K562 (cell line): Measurements from ENCODE around the gene KDM4F. TPM values are rescaled to one million over a fixed set of nuclear protein-coding genes. Genes with fewer than 3 reads are reported as not detected.
A peak's percentile ranks its signal among the peaks of the same experiment; 100 is the strongest.

ENCODE experiments used
- CHAMP1 ChIP-seq: fragments of 450-650 bp; IDR thresholded peaks from 2 replicates; pipeline ENCODE4 v1.6.1; 2016; ENCODE audit warnings: mild to moderate bottlenecking
- DLX4 ChIP-seq: fragments of 250-450 bp; sonication (Bioruptor Pico); IDR thresholded peaks from 2 replicates; pipeline ENCODE4 v1.6.1; 2021; ENCODE audit warnings: mild to moderate bottlenecking
- GTF2E2 ChIP-seq: fragments of 200-800 bp; sonication (Bioruptor generic); IDR thresholded peaks from 2 replicates; pipeline ENCODE4 v1.6.1; 2016; ENCODE audit warnings: missing genetic modification characterization, missing compliant biosample characterization
- HDGF ChIP-seq: fragments of 450-650 bp; IDR thresholded peaks from 2 replicates; pipeline ENCODE4 v1.6.1; 2016
- HMGN3 ChIP-seq: IDR thresholded peaks from 2 replicates; pipeline ENCODE4 v1.6.1; 2011; ENCODE audit warnings: borderline replicate concordance, low read depth, mild to moderate bottlenecking, mixed read lengths, low read length; ENCODE audit not compliant: insufficient read length; ENCODE audit errors: extremely low read depth
- HNRNPL ChIP-seq: fragments of 200-400 bp; formaldehyde crosslinking; IDR thresholded peaks from 2 replicates; pipeline ENCODE4 v1.6.1; 2017; ENCODE audit warnings: low read depth, mild to moderate bottlenecking, low read length
- JUN ChIP-seq, 2 experiments: sonication (generic) in 1 of 2; formaldehyde crosslinking in 1 of 2; IDR thresholded peaks; 2 replicates each; pipeline versions ENCODE4 v1.6.1 to v1.8.0; 2012 to 2022; ENCODE audit warnings: borderline replicate concordance in 2 of 2, mild to moderate bottlenecking in 2 of 2, improper control_type of control experiment in 1 of 2, low read depth in 1 of 2, low read length in 1 of 2, missing genetic modification reagents in 1 of 2
- MAX ChIP-seq: sonication (generic); formaldehyde crosslinking; IDR thresholded peaks from 2 replicates; pipeline ENCODE4 v1.9.0; 2022; ENCODE audit warnings: mild to moderate bottlenecking, missing genetic modification reagents
- MTA2 ChIP-seq: fragments of 450-650 bp; IDR thresholded peaks from 2 replicates; pipeline ENCODE4 v1.6.1; 2016; ENCODE audit warnings: low read depth
- MTA3 ChIP-seq: fragments of 450-650 bp; formaldehyde crosslinking; IDR thresholded peaks from 2 replicates; pipeline ENCODE4 v1.6.1; 2017; ENCODE audit warnings: mild to moderate bottlenecking, borderline replicate concordance
- NFIC ChIP-seq: fragments of 450-650 bp; IDR thresholded peaks from 2 replicates; pipeline ENCODE4 v1.6.1; 2017; ENCODE audit warnings: mild to moderate bottlenecking, inconsistent platforms
- SAFB2 ChIP-seq: fragments of 200-400 bp; formaldehyde crosslinking; IDR thresholded peaks from 2 replicates; pipeline ENCODE4 v1.6.1; 2018; ENCODE audit warnings: borderline replicate concordance, low read length, low read depth, moderate library complexity; ENCODE audit not compliant: severe bottlenecking
- SIN3A ChIP-seq, 2 experiments: fragments of 150-350 bp in 1 of 2; IDR thresholded peaks; 2 replicates each; pipeline ENCODE4 v1.6.1; 2011 to 2016; ENCODE audit warnings: borderline replicate concordance in 2 of 2, low read depth in 2 of 2, low read length in 2 of 2, mild to moderate bottlenecking in 2 of 2, moderate library complexity in 2 of 2; ENCODE audit not compliant: control insufficient read depth in 1 of 2
- SMARCA4 ChIP-seq: fragments of 450-650 bp; IDR thresholded peaks from 2 replicates; pipeline ENCODE4 v1.6.1; 2016
- SPI1 ChIP-seq: IDR thresholded peaks from 2 replicates; pipeline ENCODE4 v1.6.1; 2011; ENCODE audit warnings: low read depth, low read length, control low read depth, borderline replicate concordance
- ZBTB2 ChIP-seq: fragments of 450-650 bp; IDR thresholded peaks from 2 replicates; pipeline ENCODE4 v1.6.1; 2016; ENCODE audit warnings: antibody characterized with exemption
- ZMIZ1 ChIP-seq, 2 experiments: fragments of 150-350 bp in 1 of 2; IDR thresholded peaks; 2 replicates each; pipeline ENCODE4 v1.6.1; 2012 to 2016; ENCODE audit warnings: low read depth in 2 of 2, low read length in 2 of 2, mild to moderate bottlenecking in 1 of 2, moderate library complexity in 1 of 2
- ZNF24 ChIP-seq: fragments of 450-650 bp; IDR thresholded peaks from 2 replicates; pipeline ENCODE4 v1.6.1; 2016
- ZNF785 ChIP-seq: fragments of 250-450 bp; sonication (Bioruptor Pico); IDR thresholded peaks from 2 replicates; pipeline ENCODE4 v1.4.0; 2020; ENCODE audit warnings: mild to moderate bottlenecking
- polyA plus RNA-seq, 8 experiments: library from polyadenylated mRNA; depleted of rRNA in 4 of 8; stranded (reverse) in 5 of 8; unstranded in 3 of 8; fragments of >200 nt; fragmentation: Nextera tagmentation in 2 of 8; fragmentation: Illumina TruSeq in 1 of 8; extraction: Ambion mirVana in 2 of 8; extraction: Trizol in 1 of 8; gene quantifications; 2 replicates each; pipeline versions ENCODE4 v1.2.1 to v1.2.3, GENCODE V29; 2011 to 2014; ENCODE audit warnings: inconsistent platforms in 1 of 8, missing spikeins in 1 of 8
- total RNA-seq, 7 experiments: library from RNA; depleted of rRNA in 6 of 7; stranded (reverse); fragments of >200 nt in 6 of 7; fragmentation: Illumina TruSeq in 2 of 7; extraction: Trizol in 2 of 7; gene quantifications; 2 replicates each; pipeline versions ENCODE4 v1.2.1 to v1.2.3, GENCODE V29; 2011 to 2021; ENCODE audit warnings: low replicate concordance in 1 of 7

The KDM4F gene
- total and polyA plus RNA-seq, 9 of the 15 experiments (the other 6 are each of a cell fraction or from before 2014, with no cell fraction given): not detected

- TF ChIP-seq SAFB2: no peak
- peak; percentile 71 for TF ChIP-seq MTA3
- no peak for TF ChIP-seq MTA2
- TF ChIP-seq ZBTB2: no peak
- peak; percentile 61 to 66; a peak in 2 of 4 replicates for TF ChIP-seq ZMIZ1 (IDR thresholded peaks at IDR 0.05; ENCODE audit: low read depth in 2 of 2, low read length in 2 of 2)
- no peak for TF ChIP-seq SMARCA4
- no peak for TF ChIP-seq HNRNPL
- no peak for TF ChIP-seq DLX4
- TF ChIP-seq GTF2E2 (tag): no peak
- TF ChIP-seq SPI1: peak; percentile 67; the same call in 1 of the 2 replicates
- TF ChIP-seq HDGF: no peak
- TF ChIP-seq JUN (IDR thresholded peaks at IDR 0.05; ENCODE audit: borderline replicate concordance, low read depth, low read length): peak; percentile 75; the same call in 1 of the 2 replicates
- TF ChIP-seq JUN (CRISPR knock-in tag; IDR thresholded peaks at IDR 0.05; ENCODE audit: borderline replicate concordance): no peak
- peak; percentile 55; the same call in 1 of the 2 replicates for TF ChIP-seq MAX (CRISPR knock-in tag)
- TF ChIP-seq ZNF24: no peak
- peak in 1 of 2 experiments; percentile 69; a peak in 1 of 4 replicates for TF ChIP-seq SIN3A (IDR thresholded peaks at IDR 0.05; ENCODE audit: borderline replicate concordance in 2 of 2, control insufficient read depth in 1 of 2, low read depth in 2 of 2, low read length in 2 of 2)
- TF ChIP-seq CHAMP1: peak; percentile 68
- no peak for TF ChIP-seq NFIC
- TF ChIP-seq ZNF785 (CRISPR knock-in tag): no peak
- TF ChIP-seq HMGN3: no peak
Observed at GRCh38 chr11:95068549-95068948, 19.3 kb downstream of the KDM4F start (continued).
